Measurements from ENCODE around the gene PAX7. TPM values are rescaled to one million over a fixed set of nuclear protein-coding genes. Genes with fewer than 3 reads are reported as not detected.

Gene PAX7
- polyA plus RNA-seq, 1 experiment: not detected

DNA sequence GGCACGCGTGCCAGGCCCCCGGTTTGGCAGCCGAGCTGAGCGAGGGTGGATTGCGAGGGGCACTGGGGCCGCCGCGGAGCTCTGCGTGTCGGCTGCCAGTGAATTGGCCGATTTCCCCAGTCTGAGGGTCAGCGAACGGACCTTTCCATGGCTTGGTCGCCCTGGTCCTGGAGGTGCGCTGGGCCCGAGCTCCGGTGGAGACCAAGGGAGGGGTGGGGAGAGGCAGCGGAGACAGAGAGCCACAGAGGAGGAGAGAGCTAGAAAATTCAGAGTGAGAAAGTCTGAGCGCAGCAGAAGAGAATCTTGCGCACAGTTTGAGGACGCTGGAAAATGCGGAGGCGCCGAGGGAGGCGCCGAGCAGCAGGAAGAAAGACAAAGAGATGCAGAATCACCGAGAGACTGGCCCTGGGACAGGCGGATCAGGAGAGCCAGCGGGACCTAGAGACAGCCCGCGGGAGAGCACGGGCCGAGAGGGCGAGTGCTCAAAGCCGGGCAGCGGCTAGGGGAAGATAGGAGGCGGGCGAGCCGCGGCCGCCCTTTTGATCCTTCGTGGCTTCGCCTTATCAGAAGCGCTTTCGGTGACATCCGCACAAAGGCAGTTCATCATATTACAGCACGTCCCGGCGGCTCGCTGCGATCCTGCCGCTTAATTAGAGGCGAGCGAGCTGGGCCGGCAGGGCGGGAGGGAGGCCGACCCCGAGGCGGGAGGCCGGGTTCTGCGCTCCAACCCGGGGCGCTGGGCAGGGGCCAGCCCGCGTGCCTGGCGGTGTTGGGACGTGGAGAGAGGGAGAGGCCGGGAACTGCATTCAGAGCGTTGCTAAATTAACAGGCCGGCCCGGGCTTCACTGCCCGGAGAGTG, 12.7 kb downstream of the PAX7 start:
- TF ChIP-seq, protein P1, sequence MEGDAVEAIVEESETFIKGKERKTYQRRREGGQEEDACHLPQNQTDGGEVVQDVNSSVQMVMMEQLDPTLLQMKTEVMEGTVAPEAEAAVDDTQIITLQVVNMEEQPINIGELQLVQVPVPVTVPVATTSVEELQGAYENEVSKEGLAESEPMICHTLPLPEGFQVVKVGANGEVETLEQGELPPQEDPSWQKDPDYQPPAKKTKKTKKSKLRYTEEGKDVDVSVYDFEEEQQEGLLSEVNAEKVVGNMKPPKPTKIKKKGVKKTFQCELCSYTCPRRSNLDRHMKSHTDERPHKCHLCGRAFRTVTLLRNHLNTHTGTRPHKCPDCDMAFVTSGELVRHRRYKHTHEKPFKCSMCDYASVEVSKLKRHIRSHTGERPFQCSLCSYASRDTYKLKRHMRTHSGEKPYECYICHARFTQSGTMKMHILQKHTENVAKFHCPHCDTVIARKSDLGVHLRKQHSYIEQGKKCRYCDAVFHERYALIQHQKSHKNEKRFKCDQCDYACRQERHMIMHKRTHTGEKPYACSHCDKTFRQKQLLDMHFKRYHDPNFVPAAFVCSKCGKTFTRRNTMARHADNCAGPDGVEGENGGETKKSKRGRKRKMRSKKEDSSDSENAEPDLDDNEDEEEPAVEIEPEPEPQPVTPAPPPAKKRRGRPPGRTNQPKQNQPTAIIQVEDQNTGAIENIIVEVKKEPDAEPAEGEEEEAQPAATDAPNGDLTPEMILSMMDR (IDR thresholded peaks at IDR 0.05; ENCODE audit: insufficient read depth, low read depth, low read length): no peak
- ChIA-PET CTCF (interaction anchor here (0.9 to 2.1 kb wide), 2 partner anchors 9 to 46 kb away, joined by 3 to 6 read pairs; no protein-coding TSS in a partner anchor), POLR2A (no interaction called here)
- Histone ChIP-seq H3K4me3 (ENCODE audit: low read depth, low read length) (no peak overlapping the region), H3K36me3 (ENCODE audit: control insufficient read depth, insufficient read depth, low read length) (no peaks in the 10 kb centered on the region), H3K27me3 (ENCODE audit: control insufficient read depth, insufficient read depth, low read length) (peaks cover 63% of the 10 kb centered on the region)
- DNase-seq (ENCODE audit: low read depth): no peak

DNA sequence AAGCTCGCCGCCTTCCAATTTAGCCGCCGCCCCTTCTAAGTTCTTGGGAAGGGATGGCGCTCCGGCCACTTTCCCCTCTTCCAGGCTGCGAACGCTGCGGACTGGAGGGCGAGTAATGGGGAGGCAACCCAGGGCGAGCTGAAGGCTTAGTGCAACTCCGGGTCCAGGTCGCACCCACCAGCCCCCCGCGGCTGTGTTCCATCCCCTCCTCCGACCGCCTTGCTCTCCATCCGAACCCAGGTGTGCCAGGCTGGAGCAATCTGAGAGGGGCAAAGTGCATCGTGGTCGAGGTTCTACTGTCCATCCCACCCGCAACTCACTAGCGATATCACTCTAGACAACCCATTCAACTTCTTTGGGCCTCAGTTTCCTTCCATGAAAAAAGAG, 13.4 kb downstream of the PAX7 start:
- ChIA-PET CTCF (interaction anchor here (0.9 to 2.1 kb wide), 2 partner anchors 9 to 46 kb away, joined by 3 to 6 read pairs; no protein-coding TSS in a partner anchor), POLR2A (no interaction called here)
- Histone ChIP-seq H3K27me3 (ENCODE audit: control insufficient read depth, insufficient read depth, low read length) (peaks cover 58% of the 10 kb centered on the region), H3K36me3 (ENCODE audit: control insufficient read depth, insufficient read depth, low read length) (no peaks in the 10 kb centered on the region), H3K4me3 (ENCODE audit: low read depth, low read length) (no peak overlapping the region)
- TF ChIP-seq, protein P1 (IDR thresholded peaks at IDR 0.05; ENCODE audit: insufficient read depth, low read depth, low read length): no peak
- no peak for DNase-seq (ENCODE audit: low read depth)

DNA sequence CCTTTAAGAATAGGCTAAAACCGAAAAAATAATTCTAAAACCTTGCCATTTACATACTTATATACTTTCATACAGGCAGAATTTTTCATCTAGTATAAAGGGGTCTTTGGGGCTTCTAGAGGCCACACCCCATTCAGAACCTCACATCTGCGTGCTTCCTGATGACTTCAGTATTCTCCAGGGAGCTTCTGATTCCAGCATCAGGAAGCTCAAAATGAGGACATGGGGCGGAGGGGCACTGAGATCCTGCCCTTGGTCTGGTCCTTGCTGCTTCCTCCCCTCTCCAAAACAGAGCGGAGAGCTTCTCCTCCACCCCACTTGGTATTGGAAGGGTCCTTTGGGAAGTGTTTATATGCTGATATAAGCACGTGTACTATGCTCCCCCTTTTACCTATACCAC, 13.8 kb downstream of the PAX7 start:
- POLR2A ChIA-PET: no interaction called here
- H3K36me3 ChIP-seq (ENCODE audit: control insufficient read depth, insufficient read depth, low read length): no peaks in the 10 kb centered on the region
- H3K27me3 ChIP-seq (ENCODE audit: control insufficient read depth, insufficient read depth, low read length): peaks cover 54% of the 10 kb centered on the region
- TF ChIP-seq, protein P1 (IDR thresholded peaks at IDR 0.05; ENCODE audit: insufficient read depth, low read depth, low read length): no peak
- no peak for DNase-seq (ENCODE audit: low read depth)
- no peak overlapping the region for H3K4me3 ChIP-seq (ENCODE audit: low read depth, low read length)
- CTCF ChIA-PET: interaction anchor here (0.9 to 2.1 kb wide), 2 partner anchors 10 to 47 kb away, joined by 3 to 6 read pairs; no protein-coding TSS in a partner anchor

DNA sequence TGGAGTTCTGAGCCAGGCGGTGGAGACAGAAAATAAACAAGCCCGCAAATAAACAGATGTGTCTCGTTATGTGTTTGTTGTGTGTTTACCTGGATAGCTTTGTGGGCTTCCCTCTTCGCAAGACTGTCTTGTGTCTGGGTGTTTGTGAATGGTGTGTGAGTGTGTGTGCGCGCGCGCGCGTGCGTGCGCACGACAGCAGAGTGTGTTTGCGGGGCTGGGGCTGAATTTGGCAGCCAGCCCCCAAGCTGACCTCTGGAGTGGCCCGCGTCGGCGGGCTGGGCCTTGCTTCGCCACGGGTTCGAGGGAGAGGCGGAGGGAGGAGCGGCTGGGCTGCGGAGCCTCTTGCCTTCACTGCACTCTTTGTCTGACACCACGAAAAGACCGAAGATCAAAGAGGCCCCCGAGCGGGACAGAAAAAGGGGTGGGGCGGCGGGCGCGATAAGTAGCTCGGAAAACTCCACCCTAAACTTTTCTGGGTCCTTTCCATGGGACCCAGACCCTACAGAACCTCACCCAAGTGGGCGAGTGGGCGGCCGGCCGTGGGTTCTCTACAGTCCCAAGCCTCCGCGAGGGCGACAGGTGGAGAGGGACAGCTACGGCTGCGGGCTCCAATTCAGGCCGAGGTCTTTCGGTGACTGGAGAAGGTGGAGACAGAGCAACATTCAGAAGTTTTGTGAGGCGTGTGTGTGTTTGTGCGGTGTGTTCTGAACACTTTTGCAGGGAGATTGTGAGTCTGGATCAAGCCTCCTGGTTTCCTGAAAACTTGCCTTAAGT, 14.5 kb downstream of the PAX7 start:
- Histone ChIP-seq H3K4me3 (ENCODE audit: low read depth, low read length) (no peak overlapping the region), H3K36me3 (ENCODE audit: control insufficient read depth, insufficient read depth, low read length) (no peaks in the 10 kb centered on the region), H3K27me3 (ENCODE audit: control insufficient read depth, insufficient read depth, low read length) (peaks cover 54% of the 10 kb centered on the region)
- TF ChIP-seq, protein P1 (IDR thresholded peaks at IDR 0.05; ENCODE audit: insufficient read depth, low read depth, low read length): no peak
- DNase-seq (ENCODE audit: low read depth): no peak
- CTCF ChIA-PET: no interaction called here
- POLR2A ChIA-PET: no interaction called here

DNA sequence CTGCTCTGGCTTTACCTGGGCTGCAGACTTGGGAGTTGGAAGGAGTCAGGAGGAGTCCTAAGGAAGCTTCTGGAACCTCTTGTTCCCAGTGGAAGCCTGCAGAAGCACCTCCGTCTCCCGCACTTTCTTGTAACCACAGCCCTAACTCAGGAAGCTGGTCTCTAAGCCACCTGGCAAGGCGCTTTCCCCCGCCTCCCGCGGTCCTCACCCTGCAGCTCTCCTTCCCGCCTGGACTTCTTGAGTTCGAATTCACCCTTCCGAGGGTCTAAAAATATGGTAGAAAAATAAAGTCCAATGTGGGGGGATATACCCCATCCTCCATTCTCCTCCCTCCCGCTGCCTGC, 15.1 kb downstream of the PAX7 start:
- no peaks in the 10 kb centered on the region for H3K36me3 ChIP-seq (ENCODE audit: control insufficient read depth, insufficient read depth, low read length)
- ChIA-PET CTCF (no interaction called here), POLR2A (no interaction called here)
- no peak overlapping the region for H3K4me3 ChIP-seq (ENCODE audit: low read depth, low read length)
- TF ChIP-seq, protein P1 (IDR thresholded peaks at IDR 0.05; ENCODE audit: insufficient read depth, low read depth, low read length): no peak
- peaks cover 54% of the 10 kb centered on the region for H3K27me3 ChIP-seq (ENCODE audit: control insufficient read depth, insufficient read depth, low read length)
- DNase-seq (ENCODE audit: low read depth): no peak

Data from BJ (cell line).